ENCODE data around the gene PCDHGB4.
A peak's percentile ranks its signal among the peaks of the same experiment; 100 is the strongest.

PCDHGB4 gene

GRCh38 chr5:141419074-141419880 lies 31.8 kb downstream of the PCDHGB4 start:
- TF ChIP-seq CTCF (IDR thresholded peaks at IDR 0.05; ENCODE audit: low read depth, low read length), result no peak
- DNase-seq (ENCODE audit: extremely low read depth, low read depth), result no peak

- peak; percentile 41 for TF ChIP-seq CTCF (IDR thresholded peaks at IDR 0.05; ENCODE audit: low read depth, low read length)
- peak; percentile 22 for DNase-seq (ENCODE audit: extremely low read depth, low read depth)
Observed at GRCh38 chr5:141420855-141421488, 33.5 kb downstream of the PCDHGB4 start, which contains the start of gene PCDHGA11. Gene PCDHGA11 (plus strand): TSS chr5:141421051. CDS start chr5:141421228, 177 bp downstream.

- TF ChIP-seq CTCF (IDR thresholded peaks at IDR 0.05; ENCODE audit: low read depth, low read length), result no peak
- DNase-seq (ENCODE audit: extremely low read depth, low read depth), result no peak
Observed at GRCh38 chr5:141421489-141421855, 34.0 kb downstream of the PCDHGB4 start.

- no peak for TF ChIP-seq CTCF (IDR thresholded peaks at IDR 0.05; ENCODE audit: low read depth, low read length)
- no peak for DNase-seq (ENCODE audit: extremely low read depth, low read depth)
Observed at GRCh38 chr5:141422742-141423291, 35.3 kb downstream of the PCDHGB4 start.

- DNase-seq (ENCODE audit: extremely low read depth, low read depth), result no peak
- no peak for TF ChIP-seq CTCF (IDR thresholded peaks at IDR 0.05; ENCODE audit: low read depth, low read length)
Observed at GRCh38 chr5:141427783-141428426, 40.4 kb downstream of the PCDHGB4 start.

- TF ChIP-seq CTCF (IDR thresholded peaks at IDR 0.05; ENCODE audit: low read depth, low read length), result peak; percentile 39
- DNase-seq (ENCODE audit: extremely low read depth, low read depth), result peak; percentile 55
Observed at GRCh38 chr5:141430332-141431113, 43.0 kb downstream of the PCDHGB4 start, which contains the start of gene PCDHGA12. Gene PCDHGA12 (plus strand): TSS chr5:141430507. CDS start chr5:141430760, 253 bp downstream.

Measured in AG09319 (cell line).